Endothelial cell (in vitro differentiated cells): ENCODE data around the gene RAB39A. TPM values are rescaled to one million over a fixed set of nuclear protein-coding genes. Genes with fewer than 3 reads are reported as not detected.
A peak's percentile ranks its signal among the peaks of the same experiment; 100 is the strongest.

ENCODE experiments used
- DNase-seq: peaks from one replicate; pipeline ENCODE4 v3.0.0; 2021; ENCODE audit warnings: low spot score
- H3K27ac Mint-ChIP-seq: one replicate; pipeline ENCODE4 v1.8.0; 2021; ENCODE audit warnings: mixed read lengths, inconsistent platforms; ENCODE audit not compliant: unreplicated experiment
- H3K27me3 Mint-ChIP-seq: one replicate; pipeline ENCODE4 v1.8.0; 2021; ENCODE audit warnings: mild to moderate bottlenecking, moderate library complexity, mixed read lengths, inconsistent platforms; ENCODE audit not compliant: unreplicated experiment
- H3K36me3 Mint-ChIP-seq: one replicate; pipeline ENCODE4 v1.8.0; 2021; ENCODE audit warnings: mild to moderate bottlenecking, low read depth, mixed read lengths, inconsistent platforms; ENCODE audit not compliant: unreplicated experiment
- H3K4me1 Mint-ChIP-seq: one replicate; pipeline ENCODE4 v1.8.0; 2021; ENCODE audit warnings: mild to moderate bottlenecking, mixed read lengths, inconsistent platforms; ENCODE audit not compliant: unreplicated experiment
- H3K4me3 Mint-ChIP-seq: one replicate; pipeline ENCODE4 v1.8.0; 2021; ENCODE audit warnings: mild to moderate bottlenecking, mixed read lengths, inconsistent platforms; ENCODE audit not compliant: unreplicated experiment
- H3K9me3 Mint-ChIP-seq: one replicate; pipeline ENCODE4 v1.8.0; 2021; ENCODE audit warnings: mixed read lengths, inconsistent platforms; ENCODE audit not compliant: unreplicated experiment
- total RNA-seq: library from RNA; stranded (reverse); fragmentation: NEBNext Ultra II Directional; extraction: Animal tissue kit (Norgen Biotek cat#: 25700); gene quantifications from one replicate; pipeline ENCODE4 v1.2.1, GENCODE V29; 2021; ENCODE audit not compliant: unreplicated experiment
- TF ChIP-seq, protein P1 (sequence below): fragments of 200-600 bp; sonication (generic); IDR thresholded peaks from one replicate; pipeline ENCODE4 v1.5.0; 2021; ENCODE audit warnings: antibody characterized with exemption; ENCODE audit not compliant: unreplicated experiment

The RAB39A gene
- total RNA-seq, 1 donor from 2014 or later: 2.4 TPM

DNA sequence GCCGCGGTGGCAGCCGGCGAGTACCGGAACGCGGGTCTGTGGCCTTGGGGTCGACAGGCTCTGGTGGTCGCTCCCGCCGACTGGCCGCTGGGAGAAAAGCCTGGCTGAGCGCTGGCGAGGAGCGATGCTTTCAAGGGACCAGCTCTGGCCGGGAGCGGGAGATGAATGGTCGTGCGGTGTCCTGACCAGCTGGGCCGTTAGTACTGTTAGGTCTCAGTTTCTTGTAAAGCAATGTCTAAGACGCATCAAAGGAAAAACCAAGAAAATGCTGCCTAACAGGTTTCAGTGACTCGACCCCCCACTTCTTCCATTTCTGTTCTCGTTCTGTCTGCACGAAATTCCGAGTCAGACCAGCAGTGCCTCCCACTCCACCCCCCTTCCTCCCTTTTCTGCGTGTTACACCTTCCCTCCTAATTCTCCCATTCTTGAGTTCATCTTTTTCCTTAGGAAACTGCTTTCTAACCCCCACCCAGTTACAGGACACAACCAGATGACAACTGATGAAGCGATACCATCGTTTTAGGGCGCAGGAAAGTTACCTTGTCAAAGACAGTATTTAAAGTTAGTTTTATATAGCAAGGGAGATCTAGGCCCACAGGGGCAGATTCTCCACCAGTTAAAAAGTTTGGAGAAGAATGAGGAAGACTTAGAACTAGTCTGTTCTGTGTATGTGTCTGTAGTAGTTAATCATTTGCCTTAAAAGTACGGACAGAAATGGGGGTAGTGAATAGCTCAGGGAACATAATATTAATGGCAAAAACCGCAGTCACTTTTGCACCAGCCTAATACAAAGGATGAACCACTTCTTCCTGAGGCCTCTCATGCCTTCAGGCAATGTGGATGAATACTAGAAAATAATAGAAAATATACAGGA lies 81.5 kb downstream of the RAB39A start:
- H3K4me1 Mint-ChIP-seq: peaks cover 15% of the 10 kb centered on the region

DNA sequence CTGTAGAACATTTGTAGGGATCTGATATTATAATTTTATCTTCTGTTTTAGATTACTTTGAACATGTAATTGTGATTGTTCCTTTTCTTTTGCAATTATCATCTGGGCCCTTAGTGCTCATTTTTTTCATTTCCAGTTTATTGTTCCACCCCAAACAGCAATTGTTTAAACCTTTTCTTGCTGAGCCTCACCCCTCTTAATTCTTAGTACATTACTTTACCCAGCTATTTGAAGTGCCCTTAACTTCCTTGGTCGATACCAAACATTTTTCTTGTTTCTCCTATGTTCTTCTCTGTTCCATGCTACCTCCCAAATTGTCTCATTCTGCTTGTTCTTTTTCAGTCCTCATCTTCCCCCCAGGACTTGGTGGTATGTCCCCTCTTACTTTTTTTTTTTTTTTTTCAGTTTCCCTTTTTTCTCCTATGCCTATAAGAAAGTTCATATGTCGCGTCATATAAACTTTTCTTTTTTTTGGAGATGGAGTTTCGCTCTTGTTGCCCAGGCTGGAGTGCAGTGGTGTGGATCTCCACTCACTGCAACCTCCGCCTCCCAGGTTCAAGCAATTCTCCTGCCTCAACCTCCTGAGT lies 84.0 kb downstream of the RAB39A start:
- H3K27ac Mint-ChIP-seq: no peak overlapping the region
- H3K27me3 Mint-ChIP-seq: peaks cover 2% of the 10 kb centered on the region
- H3K4me3 Mint-ChIP-seq: no peak overlapping the region

More for the DNA sequence above, 81.5 kb downstream of the RAB39A start:
- Mint-ChIP-seq H3K36me3 (peaks cover 3% of the 10 kb centered on the region), H3K9me3 (no peaks in the 10 kb centered on the region), H3K27ac (peak overlapping the region; percentile 96), H3K4me3 (peak overlapping the region; percentile 99), H3K27me3 (peaks cover 2% of the 10 kb centered on the region)
- TF ChIP-seq, protein P1, sequence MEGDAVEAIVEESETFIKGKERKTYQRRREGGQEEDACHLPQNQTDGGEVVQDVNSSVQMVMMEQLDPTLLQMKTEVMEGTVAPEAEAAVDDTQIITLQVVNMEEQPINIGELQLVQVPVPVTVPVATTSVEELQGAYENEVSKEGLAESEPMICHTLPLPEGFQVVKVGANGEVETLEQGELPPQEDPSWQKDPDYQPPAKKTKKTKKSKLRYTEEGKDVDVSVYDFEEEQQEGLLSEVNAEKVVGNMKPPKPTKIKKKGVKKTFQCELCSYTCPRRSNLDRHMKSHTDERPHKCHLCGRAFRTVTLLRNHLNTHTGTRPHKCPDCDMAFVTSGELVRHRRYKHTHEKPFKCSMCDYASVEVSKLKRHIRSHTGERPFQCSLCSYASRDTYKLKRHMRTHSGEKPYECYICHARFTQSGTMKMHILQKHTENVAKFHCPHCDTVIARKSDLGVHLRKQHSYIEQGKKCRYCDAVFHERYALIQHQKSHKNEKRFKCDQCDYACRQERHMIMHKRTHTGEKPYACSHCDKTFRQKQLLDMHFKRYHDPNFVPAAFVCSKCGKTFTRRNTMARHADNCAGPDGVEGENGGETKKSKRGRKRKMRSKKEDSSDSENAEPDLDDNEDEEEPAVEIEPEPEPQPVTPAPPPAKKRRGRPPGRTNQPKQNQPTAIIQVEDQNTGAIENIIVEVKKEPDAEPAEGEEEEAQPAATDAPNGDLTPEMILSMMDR: no peak
- DNase-seq: no peak

More for the DNA sequence above, 84.0 kb downstream of the RAB39A start:
- Mint-ChIP-seq H3K36me3 (peaks cover 4% of the 10 kb centered on the region), H3K9me3 (no peaks in the 10 kb centered on the region), H3K4me1 (peaks cover 22% of the 10 kb centered on the region)
- no peak for DNase-seq
- TF ChIP-seq, protein P1: no peak

Other genes with a start within 250 kb of the RAB39A start
- not detected for gene SLN, start 216.4 kb upstream of the RAB39A start, total RNA-seq
- gene SLC35F2, start 69.7 kb upstream of the RAB39A start, total RNA-seq: 9.3 TPM
- gene CUL5, start 80.5 kb downstream of the RAB39A start, total RNA-seq: 38.9 TPM
- 26.2 TPM for gene ACAT1, start 193.1 kb downstream of the RAB39A start, total RNA-seq